ENCODE data around the gene CEP128.

Gene CEP128

DNA sequence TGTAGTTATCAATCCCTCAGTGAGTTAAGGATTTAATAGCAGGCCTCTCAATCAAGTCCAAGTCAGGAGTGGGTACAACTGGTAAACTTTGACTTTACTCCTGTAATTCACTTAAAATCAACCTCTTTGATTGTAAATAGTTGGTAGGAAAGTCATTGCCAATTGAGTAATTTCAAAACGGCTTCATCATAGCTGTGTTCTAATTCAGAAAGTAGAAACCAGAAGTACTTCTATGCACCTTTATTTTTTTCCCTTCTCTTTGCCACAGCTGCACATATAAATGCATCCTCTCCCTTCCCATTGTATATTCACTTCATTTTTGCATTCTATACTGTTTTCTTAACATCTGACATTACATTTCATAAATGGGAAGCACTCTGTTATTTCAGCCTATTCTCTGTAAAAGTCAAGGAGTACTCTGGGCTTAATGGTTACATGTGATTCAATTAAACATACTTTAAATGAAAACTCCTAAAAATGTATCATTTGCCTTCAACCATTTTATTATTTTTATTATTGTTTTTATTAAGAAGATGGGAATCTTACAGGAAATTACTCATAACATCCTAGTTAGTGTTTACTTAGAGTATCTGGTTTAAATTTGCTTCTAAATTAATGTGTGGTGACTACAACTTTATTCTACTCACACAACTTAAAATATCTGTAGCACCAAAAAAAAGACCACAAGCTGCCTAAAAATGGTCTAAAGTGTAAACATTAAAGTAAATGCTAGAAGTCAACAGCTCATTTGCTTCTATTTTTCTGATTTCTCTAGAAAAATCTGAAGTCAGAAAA is 171.2 kb downstream of the CEP128 start:
- no peak for DNase-seq

DNA sequence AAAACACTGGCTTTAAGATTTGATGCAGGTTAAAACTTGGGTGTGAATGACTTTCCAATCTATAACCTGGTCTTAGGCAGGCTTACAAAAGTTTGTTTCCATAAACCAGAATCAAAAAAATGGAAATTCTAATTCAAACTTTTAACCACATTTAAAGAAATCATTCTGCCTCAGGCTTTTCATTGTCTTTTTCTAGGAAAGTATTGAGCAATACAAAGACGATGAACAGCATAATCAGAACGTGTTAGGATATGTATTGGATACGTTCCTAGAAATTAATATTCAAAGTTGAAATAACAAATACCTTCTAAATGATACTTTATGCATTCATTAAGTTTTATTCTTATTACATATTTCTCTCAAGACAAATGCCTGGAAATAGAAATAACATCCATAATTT is 172.9 kb downstream of the CEP128 start:
- no peak for DNase-seq

DNA sequence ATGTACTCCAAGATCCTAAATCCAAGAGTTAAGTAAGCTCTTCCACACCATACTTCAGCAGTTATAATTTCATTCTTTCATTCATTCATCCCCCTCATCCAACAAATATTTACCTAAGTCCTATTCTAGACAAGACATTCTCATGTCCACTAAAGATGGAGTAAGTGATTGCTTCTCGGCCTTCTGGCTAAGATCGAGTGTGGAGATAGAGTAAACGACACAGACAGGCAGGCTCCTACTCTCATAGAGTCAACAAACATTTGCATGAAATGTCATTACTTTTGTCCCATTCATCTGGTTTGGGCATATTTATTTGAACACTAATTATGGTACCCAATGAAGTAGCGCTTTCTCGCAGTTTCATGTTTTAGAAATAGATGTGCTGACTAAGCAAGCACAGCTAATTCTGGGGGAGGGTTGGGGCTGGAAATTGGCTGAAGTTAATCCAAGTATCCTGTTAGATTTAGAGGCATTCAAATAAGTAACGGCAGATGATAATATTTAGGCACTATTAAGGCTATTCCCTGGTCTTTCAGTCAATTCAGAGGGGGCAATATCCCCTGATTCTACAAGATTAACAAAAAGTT is 176.5 kb downstream of the CEP128 start:
- DNase-seq: no peak

DNA sequence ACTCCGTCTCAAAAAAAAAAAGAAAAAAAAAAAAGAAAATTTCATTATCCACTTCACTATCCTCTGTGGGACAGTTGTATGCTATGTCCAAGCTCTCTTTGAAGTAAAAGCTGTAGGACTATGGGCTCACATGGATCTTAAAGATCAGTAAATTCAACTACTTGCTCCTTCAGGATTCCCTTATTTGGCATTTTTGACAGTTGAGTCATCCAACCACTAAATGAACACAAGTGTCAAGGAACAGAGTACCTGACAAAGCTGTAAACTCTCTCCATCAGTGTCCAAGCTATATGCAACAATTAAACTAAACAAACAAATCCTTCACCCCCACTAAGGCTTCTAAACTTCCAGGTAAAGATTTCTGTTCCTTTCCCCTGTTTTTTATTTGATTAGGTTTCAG is 177.0 kb downstream of the CEP128 start:
- no peak for DNase-seq

DNA sequence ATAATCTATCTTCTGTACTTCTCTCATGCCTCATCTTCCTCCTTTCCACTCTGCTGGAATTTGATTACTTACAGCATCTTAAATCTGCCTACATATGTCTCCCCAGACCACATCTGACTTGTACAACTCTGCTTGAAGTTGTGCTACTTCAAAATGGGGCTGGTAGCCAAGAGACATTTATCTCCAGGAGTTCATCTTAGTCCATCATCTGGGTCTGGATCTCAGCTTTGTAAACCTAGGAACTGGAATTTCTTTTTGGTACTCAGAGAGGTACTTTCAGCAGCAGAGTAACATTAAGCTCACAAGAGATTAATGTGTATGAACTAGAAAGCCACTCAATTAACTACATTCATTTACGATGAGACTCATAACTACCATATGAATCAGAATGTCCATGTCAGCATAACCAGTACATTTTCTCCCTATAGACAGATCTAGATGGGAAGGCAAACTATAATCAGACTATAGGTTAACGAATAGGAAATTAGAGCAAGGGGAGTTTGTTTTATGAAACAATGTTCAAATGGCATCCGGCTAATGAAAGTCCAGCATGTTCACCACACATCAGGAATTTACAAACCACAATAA is 178.8 kb downstream of the CEP128 start:
- DNase-seq: no peak

DNA sequence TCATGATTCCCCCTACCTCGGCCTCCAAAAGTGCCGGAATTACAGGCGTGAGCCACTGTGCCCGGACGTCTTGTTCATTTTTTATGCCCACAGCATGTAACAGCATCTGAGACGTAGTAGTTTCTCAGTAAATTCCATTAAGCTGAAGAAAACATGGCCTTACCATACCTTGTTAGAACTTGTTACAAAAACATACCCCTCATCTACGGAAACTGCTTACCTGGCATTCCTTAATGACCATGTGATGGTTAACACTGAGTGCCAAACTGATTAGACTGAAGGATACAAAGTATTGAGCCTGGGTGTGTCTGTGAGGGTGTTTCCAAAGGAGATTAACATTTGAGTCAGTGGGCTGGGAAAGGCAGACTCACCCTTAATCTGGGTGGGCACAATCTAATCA is 186.8 kb downstream of the CEP128 start:
- no peak for DNase-seq

DNA sequence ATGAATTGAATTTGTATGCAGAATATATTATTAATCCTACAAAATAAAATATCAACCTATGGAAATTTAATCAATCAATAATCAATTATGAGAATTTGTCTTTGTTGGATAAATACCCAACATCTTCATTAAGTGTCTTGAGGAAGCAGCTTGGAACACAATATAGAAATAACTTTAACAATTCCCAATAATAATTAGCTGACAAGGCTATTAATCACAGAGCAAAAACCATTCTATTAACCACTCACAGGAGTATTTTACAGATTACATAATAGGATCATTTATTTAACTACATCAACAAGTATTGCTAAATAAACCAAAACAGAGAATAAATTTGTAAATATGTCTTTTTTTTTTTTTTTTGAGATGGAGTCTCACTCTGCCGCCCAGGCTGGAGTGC is 190.3 kb downstream of the CEP128 start:
- DNase-seq: no peak

DNA sequence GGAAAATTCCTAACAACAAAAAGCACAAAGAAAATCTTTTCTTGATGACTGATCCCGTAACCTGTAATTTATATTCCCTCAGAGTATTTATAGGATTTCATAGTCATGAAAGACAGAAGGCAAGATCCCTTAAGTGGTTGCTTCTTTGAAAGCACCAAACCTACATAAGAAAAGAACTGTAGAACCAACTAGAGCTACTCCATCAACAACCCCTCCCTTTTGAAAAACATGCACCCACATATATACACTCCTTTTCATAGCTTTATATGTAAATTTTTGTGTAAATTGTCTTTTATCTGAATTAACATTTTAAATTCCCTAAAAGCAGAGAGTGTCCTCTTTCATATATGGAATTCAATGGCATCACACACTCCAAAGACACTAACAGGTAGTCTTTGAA is 215.3 kb downstream of the CEP128 start:
- no peak for DNase-seq

DNA sequence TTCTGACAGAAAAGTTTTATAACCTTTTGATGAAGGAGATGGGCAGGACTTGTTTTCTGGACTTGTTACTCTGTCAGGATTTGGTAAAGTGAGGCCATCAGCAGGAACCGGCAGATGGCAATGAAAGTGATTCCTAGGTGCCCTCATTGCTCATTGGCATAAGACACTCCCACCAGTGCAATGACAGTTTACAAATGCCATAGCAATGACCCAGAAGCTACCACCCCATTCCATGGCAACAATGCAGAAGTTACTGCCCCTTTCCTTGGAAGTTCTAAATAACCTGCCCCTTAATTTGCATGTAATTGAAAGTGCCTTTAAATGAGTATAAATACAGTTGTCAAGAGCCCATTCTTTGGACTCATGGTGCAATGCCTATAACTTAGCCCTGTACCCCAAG is 222.6 kb downstream of the CEP128 start:
- DNase-seq: no peak

DNA sequence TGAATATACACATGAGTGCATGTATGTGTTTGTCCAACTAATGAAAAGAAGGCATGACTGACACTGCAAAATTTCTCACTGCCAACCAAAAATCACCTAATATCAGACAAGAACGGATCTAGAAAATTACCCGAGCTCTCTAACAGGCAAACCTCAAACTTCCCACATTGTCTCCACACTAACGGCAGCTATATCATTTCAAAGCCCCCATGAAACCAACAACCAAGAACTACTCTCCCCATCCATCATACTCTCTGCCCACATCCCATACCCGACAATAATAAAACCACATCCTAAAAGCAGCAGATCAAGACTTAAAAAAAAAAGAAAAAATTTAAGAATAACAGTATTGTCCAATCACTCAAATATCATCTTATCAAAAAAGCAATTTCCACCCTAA is 227.1 kb downstream of the CEP128 start:
- no peak for DNase-seq

DNA sequence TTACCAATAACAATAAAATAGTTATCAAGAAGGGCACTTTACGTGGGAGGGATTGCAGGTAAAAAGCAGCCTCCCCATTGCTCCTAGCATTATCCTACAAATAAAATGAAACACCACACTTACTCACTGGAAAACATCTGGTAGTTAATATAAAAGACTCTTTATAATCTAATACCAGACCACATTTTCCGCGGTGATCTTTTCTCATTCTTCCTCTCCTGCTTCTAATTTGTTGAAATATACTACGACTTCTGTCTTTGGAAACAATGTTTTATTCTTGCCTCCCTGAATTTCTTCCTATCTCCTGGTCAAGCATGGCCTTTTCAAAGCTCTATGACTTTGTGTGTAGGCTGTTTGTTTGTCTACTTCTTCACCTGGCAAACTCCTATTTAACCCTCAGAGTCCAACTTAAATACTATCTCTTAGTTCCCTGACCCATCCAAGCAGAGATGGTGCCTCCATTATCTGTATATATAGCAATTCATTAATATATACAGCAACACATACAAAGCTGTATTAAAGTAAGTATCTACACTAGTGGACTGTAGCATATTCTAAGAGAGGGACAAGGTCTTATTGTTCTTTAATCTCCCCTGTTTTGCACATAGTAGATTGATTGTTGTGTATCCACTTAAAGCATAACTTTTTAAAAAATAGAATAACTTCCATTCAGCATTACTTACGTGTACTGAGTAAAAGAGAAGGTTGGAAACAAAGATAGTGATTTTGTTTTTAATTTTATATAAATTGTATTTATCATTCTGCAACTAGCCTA is 228.3 kb downstream of the CEP128 start:
- no peak for DNase-seq

DNA sequence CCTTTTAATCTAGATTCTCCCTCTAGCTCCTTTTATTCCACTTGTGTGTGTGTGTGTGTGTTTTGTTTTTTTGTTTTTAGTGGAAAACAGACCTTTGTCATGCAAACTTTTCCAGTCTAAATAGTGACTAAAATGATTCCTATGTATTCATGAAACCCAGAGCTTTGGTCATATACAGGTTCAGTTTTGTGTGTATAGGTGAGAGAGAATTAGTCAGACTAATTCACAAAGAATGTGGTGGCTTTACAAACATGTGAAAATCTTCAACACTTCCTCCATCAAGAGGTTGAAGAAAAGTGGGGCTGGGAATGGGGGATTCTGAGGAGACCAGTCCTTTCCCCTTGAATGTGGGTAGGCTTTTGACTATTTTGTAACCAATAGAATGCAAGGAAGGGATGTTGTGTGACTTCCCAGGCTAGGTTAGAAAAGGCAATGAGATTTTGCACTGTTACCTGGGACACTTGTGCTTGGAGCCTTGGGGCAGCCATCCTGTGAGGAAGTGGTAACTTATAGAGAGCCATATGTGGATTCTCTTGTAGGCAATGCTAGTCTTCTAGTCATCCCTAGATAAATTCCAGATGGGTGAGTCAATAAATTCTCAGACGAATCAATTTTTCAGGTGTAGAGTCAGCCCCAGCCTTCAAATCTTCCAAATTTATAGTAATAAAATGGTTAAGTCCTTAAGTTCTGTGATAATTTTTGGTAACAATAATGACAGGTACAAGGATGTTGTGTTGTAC is 236.1 kb downstream of the CEP128 start:
- no peak for DNase-seq

DNA sequence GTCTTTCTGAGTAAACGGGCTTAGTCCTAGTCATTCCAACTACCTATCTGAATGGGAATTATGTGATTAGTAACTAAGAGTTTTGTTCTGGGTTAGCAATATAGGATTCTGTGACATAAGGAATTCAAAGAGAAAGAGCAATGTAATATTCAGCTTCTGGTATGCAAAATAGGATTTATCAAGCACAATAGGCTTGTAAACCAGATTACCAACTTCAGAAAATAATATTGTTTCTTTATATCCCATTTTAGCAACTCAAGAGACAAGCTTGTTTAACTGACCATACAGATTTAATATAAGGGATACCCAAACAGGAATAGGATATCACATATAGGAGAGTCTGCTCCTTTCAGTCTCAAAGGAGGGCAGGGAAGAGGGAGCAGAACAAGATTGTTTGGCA is 240.9 kb downstream of the CEP128 start:
- DNase-seq: no peak

DNA sequence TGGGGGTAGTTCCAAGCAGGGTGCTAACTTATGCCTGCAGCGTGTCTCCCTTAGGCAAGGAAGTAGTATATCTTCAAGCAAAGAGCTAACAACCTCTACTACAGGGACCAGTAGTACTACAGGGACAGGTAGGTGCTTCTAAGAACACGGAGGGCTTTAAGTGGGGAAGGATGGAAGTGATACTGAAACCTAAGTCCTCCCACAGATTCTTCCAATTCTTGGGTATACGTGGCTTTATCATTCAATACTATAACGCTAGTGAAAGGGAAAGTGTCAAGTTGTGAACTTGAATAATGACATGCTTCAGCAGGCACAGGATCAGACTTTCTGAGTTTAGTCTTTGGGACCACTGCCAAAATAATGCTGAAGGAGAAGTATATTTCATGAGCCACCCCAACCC is 241.7 kb downstream of the CEP128 start:
- no peak for DNase-seq

DNA sequence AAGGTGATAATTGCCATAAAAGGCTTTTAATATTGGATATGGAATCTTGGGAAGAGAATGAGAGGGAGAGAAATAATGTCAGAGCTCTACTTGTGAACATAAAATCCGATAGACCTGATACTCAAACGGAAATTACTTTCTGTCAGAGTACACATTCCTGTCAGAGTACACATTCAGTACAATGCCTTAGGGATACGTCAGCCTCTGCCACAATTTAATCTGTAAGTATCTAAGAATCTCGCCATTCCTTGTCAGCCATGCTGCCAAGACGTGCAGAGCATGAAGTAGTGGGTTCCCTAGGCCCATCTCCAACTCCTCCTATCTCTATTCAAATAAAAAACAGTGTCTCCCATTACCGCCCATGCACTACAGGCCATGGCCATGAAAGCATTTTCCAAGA is 242.6 kb downstream of the CEP128 start:
- no peak for DNase-seq

DNA sequence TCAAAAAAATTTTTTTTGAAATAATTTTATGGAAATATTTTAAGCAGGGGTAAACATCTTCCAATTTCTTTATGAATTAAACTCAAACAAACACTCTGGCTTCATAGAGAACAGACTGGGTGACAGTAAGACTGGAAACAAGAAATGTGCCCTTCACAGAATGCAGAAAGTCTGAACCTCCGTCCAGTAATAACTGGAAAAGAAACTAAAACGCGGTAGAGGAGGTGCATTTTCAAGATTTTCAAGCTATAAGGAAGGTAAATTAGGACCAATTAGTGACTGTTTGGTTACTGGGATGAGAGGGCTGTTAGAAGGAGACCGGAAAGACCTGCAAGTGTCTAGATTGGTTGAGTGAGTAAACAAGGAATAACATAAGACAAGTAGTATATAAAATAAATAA is 245.7 kb downstream of the CEP128 start:
- no peak for DNase-seq

DNA sequence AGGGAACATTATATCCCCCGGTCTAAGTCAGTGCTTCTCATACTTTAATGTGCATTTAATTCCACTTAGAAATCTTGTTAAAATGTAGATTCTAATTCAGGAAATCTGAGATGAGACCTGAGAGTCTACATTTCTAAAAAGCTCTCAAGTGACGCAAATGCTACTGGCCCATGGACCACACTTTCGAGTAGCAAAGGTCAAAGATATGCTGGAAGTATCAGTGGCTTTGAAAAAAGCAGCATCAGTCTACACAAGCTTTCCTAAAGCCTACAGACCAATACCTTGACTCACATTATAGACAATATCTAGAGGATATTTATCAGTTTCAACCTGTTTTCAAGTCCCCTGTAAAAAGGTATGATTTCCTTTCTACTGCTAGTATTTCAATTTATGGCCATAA is 248.6 kb downstream of the CEP128 start:
- DNase-seq: no peak

DNA sequence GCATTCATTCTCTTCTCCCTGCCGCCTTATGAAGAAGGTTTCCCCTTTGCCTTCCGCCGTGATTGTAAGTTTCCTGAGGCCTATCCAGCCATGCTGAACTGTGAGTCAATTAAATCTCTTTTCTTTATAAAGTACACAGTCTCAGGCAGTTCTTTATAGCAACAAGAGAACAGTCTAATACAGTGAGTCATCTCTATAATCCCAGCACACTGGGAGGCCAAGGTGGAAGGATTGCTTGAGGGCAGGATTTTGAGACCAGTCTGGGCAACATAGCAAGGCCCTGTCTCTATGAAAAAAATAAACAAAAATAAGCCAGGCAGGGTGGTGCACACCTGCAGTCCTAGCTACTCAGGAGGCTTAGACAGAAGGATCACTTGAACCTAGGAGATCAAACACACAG is 259.9 kb downstream of the CEP128 start:
- no peak for DNase-seq

DNA sequence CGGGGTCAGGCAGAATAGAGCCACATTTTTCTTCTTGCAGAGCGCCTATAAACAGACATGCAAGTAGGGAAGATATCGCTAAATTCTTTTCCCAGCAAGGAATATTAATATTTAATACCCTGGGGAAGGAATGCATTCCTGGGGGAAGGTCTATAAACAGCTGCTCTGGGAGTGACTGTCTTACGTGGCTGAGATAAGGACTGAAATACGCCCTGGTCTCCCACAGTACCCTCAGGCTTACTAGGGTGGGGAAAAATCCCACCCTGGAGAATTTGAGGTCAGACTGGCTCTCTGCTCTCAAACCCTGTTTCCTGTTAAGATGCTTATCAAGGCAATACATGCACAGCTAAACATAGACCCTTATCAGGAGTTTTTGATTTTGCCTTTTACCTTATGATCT is 262.3 kb downstream of the CEP128 start:
- DNase-seq: no peak

DNA sequence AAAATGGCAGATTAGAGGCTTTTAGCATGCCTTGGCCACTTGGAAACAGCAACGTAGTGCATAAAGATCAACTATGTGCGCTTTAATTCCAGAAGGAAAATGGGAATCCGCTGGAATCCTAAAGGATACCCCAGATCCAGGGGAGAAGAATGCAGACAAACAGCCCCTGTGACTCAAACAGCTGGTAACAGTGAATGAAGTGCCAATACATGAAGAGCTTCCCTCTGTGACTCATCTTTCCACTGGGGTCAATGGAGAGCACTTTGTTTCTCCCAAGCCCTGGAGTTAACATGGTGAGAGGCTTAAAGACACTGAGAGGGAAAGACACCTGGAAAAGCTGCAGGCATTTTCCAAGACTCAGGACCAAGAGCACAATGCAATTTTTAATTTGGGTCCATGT is 263.1 kb downstream of the CEP128 start:
- no peak for DNase-seq

DNA sequence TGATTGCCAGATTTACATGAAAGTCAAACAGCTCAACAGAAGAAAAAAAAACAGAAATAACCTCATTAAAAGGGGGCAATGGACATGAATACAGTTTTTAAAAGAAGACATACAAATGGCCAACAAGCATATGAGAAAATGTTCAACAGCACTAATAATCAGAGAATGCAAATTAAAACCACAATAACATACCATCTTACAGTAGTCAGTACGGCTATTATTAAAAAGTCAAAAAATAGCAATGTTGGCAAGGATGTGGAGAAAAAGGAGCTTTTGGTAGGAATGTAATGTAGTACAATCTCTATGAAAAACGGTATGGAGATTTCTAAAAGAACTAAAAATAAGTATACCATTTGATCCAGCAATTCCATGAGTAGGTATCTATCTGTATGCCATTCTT is 272.1 kb downstream of the CEP128 start:
- no peak for DNase-seq

DNA sequence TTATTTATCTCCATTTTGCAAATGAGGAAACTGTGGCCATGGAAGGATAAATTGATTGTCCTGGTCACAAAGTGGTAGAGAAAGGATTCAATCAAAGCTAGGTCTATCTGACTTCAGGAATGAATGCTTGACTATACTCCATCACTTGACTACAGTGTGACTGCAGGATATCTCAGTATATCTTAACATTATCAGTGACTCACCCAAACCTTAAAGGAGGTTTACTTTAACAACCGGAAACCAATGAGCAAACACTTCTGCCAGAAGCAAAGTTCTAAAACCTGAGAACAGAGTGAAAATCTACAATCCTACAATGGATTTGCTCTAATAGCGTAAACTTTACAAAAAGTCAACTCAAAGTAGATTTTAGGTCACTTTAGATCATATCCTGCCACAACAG is 277.0 kb downstream of the CEP128 start:
- DNase-seq: no peak

DNA sequence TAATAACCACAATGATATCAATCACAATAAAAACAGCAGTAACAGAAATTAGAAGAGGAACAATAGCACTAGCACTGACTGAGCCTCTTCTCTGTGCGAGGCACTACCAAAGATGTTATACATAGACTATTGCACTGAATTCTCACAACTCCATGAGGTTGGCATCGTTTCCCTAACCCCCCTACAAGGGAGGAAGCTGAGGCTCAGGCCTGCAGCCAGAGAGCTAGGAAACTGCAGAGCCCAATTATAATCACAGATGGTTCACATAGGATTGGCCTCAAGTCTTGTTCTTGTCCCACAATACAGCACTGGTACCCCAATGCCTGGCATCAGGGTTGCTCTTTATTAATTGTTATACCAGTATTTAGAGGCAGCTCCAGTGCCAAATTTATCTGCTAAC is 278.0 kb downstream of the CEP128 start:
- DNase-seq: no peak
